ENCODE results near the gene SLC22A23. TPM values are rescaled to one million over a fixed set of nuclear protein-coding genes. Genes with fewer than 3 reads are reported as not detected.

The SLC22A23 gene
- polyA plus RNA-seq, 1 donor (not counting 4 experiments of a cell fraction or from before 2014, with no cell fraction given): 4.3 TPM

DNA sequence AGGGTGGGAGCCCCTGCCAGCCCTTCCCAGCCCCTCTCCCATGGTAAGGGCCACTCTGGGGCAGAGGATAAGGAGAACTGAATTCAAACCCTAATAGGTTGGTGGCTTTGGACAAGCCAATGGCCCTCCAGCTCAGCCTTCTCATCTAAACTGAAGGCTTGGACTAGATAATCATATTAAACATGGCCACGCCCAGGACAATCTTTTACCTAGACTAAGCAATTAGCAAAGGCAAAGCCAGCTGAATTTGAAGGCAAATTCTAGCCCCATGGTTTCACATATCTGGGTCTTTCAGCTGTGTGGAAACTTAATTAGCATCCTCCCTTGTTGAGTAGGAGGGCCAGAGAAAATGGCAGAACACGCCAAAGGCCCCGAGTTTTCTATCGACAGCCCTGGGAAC is 10.7 kb downstream of the SLC22A23 start:
- no peaks in the 10 kb centered on the region for H3K9me1 ChIP-seq (ENCODE audit: control insufficient read depth, extremely low read depth, insufficient read depth, low read length)
- H2AFZ ChIP-seq (ENCODE audit: control insufficient read depth, low read length): no peak overlapping the region
- no peak overlapping the region for H3K4me3 ChIP-seq (ENCODE audit: control insufficient read depth in 2 of 3, extremely low read depth in 1 of 3, insufficient read depth in 2 of 3, low read depth in 1 of 3, low read length in 3 of 3)
- H3K4me2 ChIP-seq (ENCODE audit: control insufficient read depth, extremely low read depth, insufficient read depth, low read depth, low read length): no peak overlapping the region
- no peaks in the 10 kb centered on the region for H3K27me3 ChIP-seq (ENCODE audit: control insufficient read depth, extremely low read depth, insufficient read depth, low read length)
- H3K9me3 ChIP-seq (ENCODE audit: control insufficient read depth, low read depth, low read length): no peaks in the 10 kb centered on the region
- H3K4me1 ChIP-seq (ENCODE audit: control insufficient read depth, extremely low read depth, insufficient read depth, low read length): peaks cover 11% of the 10 kb centered on the region
- TF ChIP-seq, protein P1, sequence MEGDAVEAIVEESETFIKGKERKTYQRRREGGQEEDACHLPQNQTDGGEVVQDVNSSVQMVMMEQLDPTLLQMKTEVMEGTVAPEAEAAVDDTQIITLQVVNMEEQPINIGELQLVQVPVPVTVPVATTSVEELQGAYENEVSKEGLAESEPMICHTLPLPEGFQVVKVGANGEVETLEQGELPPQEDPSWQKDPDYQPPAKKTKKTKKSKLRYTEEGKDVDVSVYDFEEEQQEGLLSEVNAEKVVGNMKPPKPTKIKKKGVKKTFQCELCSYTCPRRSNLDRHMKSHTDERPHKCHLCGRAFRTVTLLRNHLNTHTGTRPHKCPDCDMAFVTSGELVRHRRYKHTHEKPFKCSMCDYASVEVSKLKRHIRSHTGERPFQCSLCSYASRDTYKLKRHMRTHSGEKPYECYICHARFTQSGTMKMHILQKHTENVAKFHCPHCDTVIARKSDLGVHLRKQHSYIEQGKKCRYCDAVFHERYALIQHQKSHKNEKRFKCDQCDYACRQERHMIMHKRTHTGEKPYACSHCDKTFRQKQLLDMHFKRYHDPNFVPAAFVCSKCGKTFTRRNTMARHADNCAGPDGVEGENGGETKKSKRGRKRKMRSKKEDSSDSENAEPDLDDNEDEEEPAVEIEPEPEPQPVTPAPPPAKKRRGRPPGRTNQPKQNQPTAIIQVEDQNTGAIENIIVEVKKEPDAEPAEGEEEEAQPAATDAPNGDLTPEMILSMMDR (optimal IDR thresholded peaks at IDR 0.05 in 1 of 3, IDR thresholded peaks at IDR 0.05 in 1 of 3, conservative IDR thresholded peaks at IDR 0.05 in 1 of 3; ENCODE audit: extremely low read depth in 1 of 3, insufficient read depth in 2 of 3, low read length in 3 of 3): no peak
- TF ChIP-seq EZH2 (IDR thresholded peaks at IDR 0.05; ENCODE audit: low read length): no peak
- FAIRE-seq: no peak
- dilution Hi-C loops (cut with MboI; ENCODE audit: extremely low pct_ligation_motif_present, low sequenced_read_pairs): no loop called here
- no peak overlapping the region for H3K9ac ChIP-seq (ENCODE audit: control insufficient read depth, extremely low read depth, insufficient read depth, low read length)
- H3K36me3 ChIP-seq (ENCODE audit: control insufficient read depth in 2 of 2, extremely low read depth in 1 of 2, insufficient read depth in 2 of 2, low read length in 2 of 2): no peaks in the 10 kb centered on the region
- H3K27ac ChIP-seq (ENCODE audit: control insufficient read depth, insufficient read depth, low read length): no peak overlapping the region
- H3K79me2 ChIP-seq (ENCODE audit: control insufficient read depth, insufficient read depth, low read length): peaks cover 7% of the 10 kb centered on the region
- no peaks in the 10 kb centered on the region for H4K20me1 ChIP-seq (ENCODE audit: control insufficient read depth, extremely low read depth, insufficient read depth, low read length)
- no peak for DNase-seq (ENCODE audit: low read depth, low spot score)

DNA sequence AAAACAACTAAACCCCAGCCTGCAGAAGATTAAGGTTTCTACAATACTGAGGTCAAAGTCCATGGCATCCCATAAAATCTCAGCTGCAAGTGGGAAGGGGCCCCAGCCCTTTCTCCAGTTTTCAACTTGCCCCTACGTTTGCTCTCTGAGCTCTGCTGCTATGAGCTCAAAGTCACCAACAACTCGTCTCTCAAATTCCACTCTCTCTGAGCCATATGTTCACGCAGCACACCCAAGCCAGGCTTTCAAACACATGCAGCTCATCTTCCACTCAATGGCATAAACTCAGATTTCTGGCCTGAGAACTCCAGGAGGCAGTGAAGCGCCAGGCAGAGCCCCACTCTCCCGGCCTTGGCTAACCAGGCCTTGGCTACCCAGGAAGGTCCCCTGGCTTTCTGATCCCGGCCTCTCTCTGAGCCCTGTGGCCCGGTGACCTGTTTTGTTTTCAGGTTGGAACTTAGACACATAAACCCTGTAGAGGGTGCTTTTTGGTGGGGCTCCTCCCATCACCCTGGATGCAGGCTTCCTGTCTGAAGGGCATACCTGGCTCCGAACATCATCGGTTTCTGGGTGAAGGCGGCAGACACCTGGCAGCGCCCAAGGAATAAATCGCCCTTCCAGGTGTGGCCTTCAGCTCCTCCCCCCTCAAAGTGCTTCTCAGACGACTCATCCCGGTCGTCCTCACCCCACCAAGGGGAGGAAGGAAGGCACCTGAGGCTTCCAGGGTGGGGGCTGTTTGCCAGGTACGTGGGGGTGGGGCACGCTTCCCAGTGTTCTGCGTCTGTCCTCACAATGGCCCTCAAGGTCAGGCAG is 12.4 kb downstream of the SLC22A23 start:
- Histone ChIP-seq H3K79me2 (ENCODE audit: control insufficient read depth, insufficient read depth, low read length) (peaks cover 7% of the 10 kb centered on the region), H3K4me2 (ENCODE audit: control insufficient read depth, extremely low read depth, insufficient read depth, low read depth, low read length) (no peak overlapping the region), H3K4me3 (ENCODE audit: control insufficient read depth in 2 of 3, extremely low read depth in 1 of 3, insufficient read depth in 2 of 3, low read depth in 1 of 3, low read length in 3 of 3) (no peak overlapping the region), H2AFZ (ENCODE audit: control insufficient read depth, low read length) (no peak overlapping the region), H3K9me3 (ENCODE audit: control insufficient read depth, low read depth, low read length) (no peaks in the 10 kb centered on the region), H3K27me3 (ENCODE audit: control insufficient read depth, extremely low read depth, insufficient read depth, low read length) (no peaks in the 10 kb centered on the region), H4K20me1 (ENCODE audit: control insufficient read depth, extremely low read depth, insufficient read depth, low read length) (no peaks in the 10 kb centered on the region), H3K36me3 (ENCODE audit: control insufficient read depth in 2 of 2, extremely low read depth in 1 of 2, insufficient read depth in 2 of 2, low read length in 2 of 2) (no peaks in the 10 kb centered on the region), H3K9ac (ENCODE audit: control insufficient read depth, extremely low read depth, insufficient read depth, low read length) (no peak overlapping the region), H3K9me1 (ENCODE audit: control insufficient read depth, extremely low read depth, insufficient read depth, low read length) (no peaks in the 10 kb centered on the region), H3K27ac (ENCODE audit: control insufficient read depth, insufficient read depth, low read length) (no peak overlapping the region), H3K4me1 (ENCODE audit: control insufficient read depth, extremely low read depth, insufficient read depth, low read length) (peaks cover 11% of the 10 kb centered on the region)
- dilution Hi-C loops (cut with MboI; ENCODE audit: extremely low pct_ligation_motif_present, low sequenced_read_pairs): no loop called here
- FAIRE-seq (no peak), DNase-seq (ENCODE audit: low read depth, low spot score) (no peak)
- TF ChIP-seq, protein P1 (optimal IDR thresholded peaks at IDR 0.05 in 1 of 3, IDR thresholded peaks at IDR 0.05 in 1 of 3, conservative IDR thresholded peaks at IDR 0.05 in 1 of 3; ENCODE audit: extremely low read depth in 1 of 3, insufficient read depth in 2 of 3, low read length in 3 of 3): no peak
- TF ChIP-seq EZH2 (IDR thresholded peaks at IDR 0.05; ENCODE audit: low read length): no peak

Data from keratinocyte (primary cell).